Karpas-422 (cell line): ENCODE results near the gene ZDHHC7. TPM values are rescaled to one million over a fixed set of nuclear protein-coding genes. Genes with fewer than 3 reads are reported as not detected.

Experiments
- DNase-seq: peaks from one replicate; pipeline ENCODE4 v3.0.0-alpha.2; 2015
- H2AFZ ChIP-seq: fragments of 200-600 bp; sonication (generic); 2 replicates; pipeline ENCODE4 v1.6.1; 2014; ENCODE audit warnings: antibody characterized with exemption, low read length, mixed read lengths
- H3K27ac ChIP-seq: fragments of 200-600 bp; sonication (generic); 2 replicates; pipeline ENCODE4 v1.5.1; 2014; ENCODE audit warnings: mild to moderate bottlenecking, low read length, moderate library complexity
- H3K27me3 ChIP-seq: fragments of 200-600 bp; sonication (generic); 2 replicates; pipeline ENCODE4 v1.6.1; 2014; ENCODE audit warnings: low read length, mixed read lengths
- H3K36me3 ChIP-seq: fragments of 200-600 bp; sonication (generic); 2 replicates; pipeline ENCODE4 v1.6.1; 2014; ENCODE audit warnings: low read length, mixed read lengths; ENCODE audit not compliant: insufficient read depth
- H3K4me1 ChIP-seq: fragments of 200-600 bp; sonication (generic); 2 replicates; pipeline ENCODE4 v1.6.1; 2014; ENCODE audit warnings: mild to moderate bottlenecking, low read length, mixed read lengths
- H3K4me2 ChIP-seq: fragments of 200-600 bp; sonication (generic); 2 replicates; pipeline ENCODE4 v1.6.1; 2014; ENCODE audit warnings: low read length, low read depth, mild to moderate bottlenecking; ENCODE audit not compliant: poor library complexity, severe bottlenecking
- H3K4me3 ChIP-seq: fragments of 200-600 bp; sonication (generic); 2 replicates; pipeline ENCODE4 v1.5.1; 2014; ENCODE audit warnings: mild to moderate bottlenecking, antibody characterized with exemption, low read length, mixed read lengths
- H3K79me2 ChIP-seq: fragments of 200-600 bp; sonication (generic); 2 replicates; pipeline ENCODE4 v1.6.1; 2014; ENCODE audit warnings: mild to moderate bottlenecking, low read length, mixed read lengths
- H3K9ac ChIP-seq: fragments of 200-600 bp; sonication (generic); 2 replicates; pipeline ENCODE4 v1.6.0; 2014; ENCODE audit warnings: low read length
- H3K9me2 ChIP-seq: fragments of 200-600 bp; sonication (generic), shearing (Covaris generic); replicated peaks from 2 replicates; pipeline ENCODE4 v1.6.0; 2014; ENCODE audit warnings: mild to moderate bottlenecking, low read length, moderate library complexity; ENCODE audit not compliant: insufficient read depth
- H3K9me3 ChIP-seq: fragments of 300-700, 200-600 bp; sonication (generic); 2 replicates; pipeline ENCODE4 v1.6.1; 2014; ENCODE audit warnings: low read length, mixed read lengths
- H4K20me1 ChIP-seq: fragments of 200-600 bp; sonication (generic); 2 replicates; pipeline ENCODE4 v1.6.1; 2014; ENCODE audit warnings: mild to moderate bottlenecking, antibody characterized with exemption, low read length, low read depth; ENCODE audit not compliant: insufficient read depth
- total RNA-seq: library from RNA; depleted of rRNA; stranded (reverse); fragments of >200 nt; shearing (Covaris generic); gene quantifications from 2 replicates; pipeline ENCODE4 v1.2.3, GENCODE V29; 2014; ENCODE audit warnings: low replicate concordance

The ZDHHC7 gene
- total RNA-seq, 1 experiment from 2014 or later = 22.5 TPM

DNA sequence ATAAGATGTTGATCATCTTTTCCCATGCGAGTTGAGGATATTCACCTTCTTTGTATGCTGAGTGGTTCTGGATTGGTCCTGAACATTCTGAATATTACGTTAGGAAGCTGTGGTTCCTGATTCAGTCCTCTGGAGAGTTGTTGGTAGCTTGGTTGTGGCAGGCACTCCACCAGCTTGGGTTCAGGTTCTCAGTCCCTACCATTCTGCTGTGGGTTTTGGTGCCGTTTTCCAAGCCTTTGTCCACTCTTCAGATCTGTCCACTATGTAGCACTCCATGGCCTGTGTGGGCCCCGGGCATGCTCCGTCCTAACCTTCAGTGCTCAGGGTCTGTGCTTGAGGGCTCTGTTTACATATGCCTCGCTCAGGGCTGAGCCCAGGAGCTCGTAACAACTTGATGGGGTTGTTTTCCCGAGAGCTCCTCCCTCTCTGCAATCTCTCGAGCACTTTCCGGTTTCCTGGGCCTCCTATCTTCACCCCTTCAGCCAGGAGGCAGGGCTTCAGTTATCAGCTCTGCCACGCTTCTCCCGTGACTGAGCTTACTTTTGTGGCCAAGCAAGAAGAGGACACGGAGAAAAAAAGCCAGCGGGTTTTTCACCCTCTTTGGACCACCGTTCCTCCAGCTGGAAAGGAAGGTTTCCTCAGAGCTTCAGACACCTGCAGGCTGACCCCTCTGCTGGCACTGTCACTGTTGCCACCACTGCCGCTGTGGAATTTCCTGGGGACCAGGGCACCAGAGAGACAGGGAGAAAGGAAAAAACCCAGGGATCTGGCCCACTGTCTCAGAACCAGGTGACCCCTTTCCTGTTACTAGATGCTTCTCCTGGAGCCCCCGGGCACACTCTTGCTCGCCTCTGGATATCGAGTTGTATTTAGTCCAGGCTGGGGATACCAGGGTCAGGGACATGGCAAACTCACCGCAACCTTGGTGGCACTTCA lies 35.9 kb upstream of the ZDHHC7 start:
- no peaks in the 10 kb centered on the region for H3K36me3 ChIP-seq
- no peak overlapping the region for H3K27ac ChIP-seq
- no peaks in the 10 kb centered on the region for H3K4me1 ChIP-seq
- H3K27me3 ChIP-seq = no peaks in the 10 kb centered on the region
- H3K9me2 ChIP-seq = no peaks in the 10 kb centered on the region
- no peak overlapping the region for H2AFZ ChIP-seq
- no peak overlapping the region for H3K9ac ChIP-seq
- no peak overlapping the region for H3K4me2 ChIP-seq
- DNase-seq = no peak
- no peaks in the 10 kb centered on the region; the same call in 1 of the 2 replicates for H4K20me1 ChIP-seq
- H3K9me3 ChIP-seq = no peaks in the 10 kb centered on the region
- no peaks in the 10 kb centered on the region for H3K79me2 ChIP-seq
- H3K4me3 ChIP-seq = no peak overlapping the region

DNA sequence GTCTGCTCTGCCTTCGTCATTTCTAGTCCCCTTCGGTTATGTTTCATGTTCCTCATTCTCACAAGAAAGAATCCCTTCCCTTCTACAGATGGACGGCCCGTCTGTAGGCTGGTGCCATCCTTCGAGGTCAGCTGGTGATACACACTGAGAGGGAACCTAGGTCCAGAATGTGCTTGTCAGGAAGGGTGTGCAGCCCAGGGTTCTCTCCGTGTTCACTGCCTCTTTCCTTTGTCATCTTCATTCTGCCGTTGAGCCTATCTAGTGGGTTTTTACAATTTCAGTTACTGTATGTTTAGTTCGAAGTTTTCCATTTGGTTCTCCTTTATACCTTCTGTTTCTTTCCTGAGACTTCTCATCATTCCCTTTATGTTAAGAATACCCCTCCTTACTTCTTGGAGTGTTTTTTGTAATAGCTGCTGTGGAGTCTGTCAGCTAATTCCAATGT lies 35.2 kb upstream of the ZDHHC7 start:
- Histone ChIP-seq H3K79me2 (no peaks in the 10 kb centered on the region), H3K4me2 (no peak overlapping the region), H3K4me1 (no peaks in the 10 kb centered on the region), H3K9me3 (no peaks in the 10 kb centered on the region), H2AFZ (no peak overlapping the region), H4K20me1 (no peaks in the 10 kb centered on the region; the same call in 1 of the 2 replicates), H3K27ac (no peak overlapping the region), H3K9me2 (no peaks in the 10 kb centered on the region), H3K27me3 (no peaks in the 10 kb centered on the region), H3K4me3 (no peak overlapping the region), H3K36me3 (no peaks in the 10 kb centered on the region), H3K9ac (no peak overlapping the region)
- no peak for DNase-seq

DNA sequence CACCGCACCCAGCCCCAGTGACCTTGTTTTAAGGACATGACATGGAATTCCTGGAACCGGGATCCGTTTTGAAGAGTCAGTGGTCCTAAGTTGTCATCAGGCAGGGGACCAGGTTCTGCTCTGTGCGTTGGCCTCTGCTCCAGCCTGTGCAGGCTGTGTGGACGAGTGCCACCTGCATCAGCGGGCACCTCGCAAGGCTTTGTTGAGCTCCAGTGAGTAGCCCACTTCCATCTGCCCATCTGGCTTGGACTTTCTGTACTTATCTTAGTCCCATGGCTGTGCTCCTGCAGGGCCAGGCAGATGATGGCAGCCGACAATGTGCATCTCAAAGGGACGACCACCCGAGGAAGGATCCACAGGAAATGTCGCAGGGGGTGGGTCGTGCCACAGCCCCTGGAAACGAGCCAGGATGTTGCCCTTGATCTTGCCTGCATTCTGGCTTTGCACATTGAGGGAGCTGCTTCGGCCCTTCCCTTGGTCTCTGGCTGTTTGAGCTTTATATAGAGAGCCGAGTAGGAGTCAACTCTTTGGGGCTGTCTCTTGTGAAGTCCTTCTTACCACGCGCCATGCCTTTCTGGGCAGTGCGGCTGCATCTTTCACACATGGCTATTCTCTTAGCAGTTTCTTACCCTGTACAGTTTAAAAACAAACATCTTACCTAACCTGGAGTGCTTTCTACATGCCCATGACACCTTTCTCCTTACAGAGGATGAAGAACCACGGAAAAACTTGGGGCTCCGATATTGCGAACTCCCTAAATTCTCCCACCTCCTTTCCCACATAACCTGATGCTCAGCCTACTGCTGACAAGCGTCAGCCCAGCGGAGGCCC lies 34.5 kb upstream of the ZDHHC7 start:
- no peak overlapping the region for H3K27ac ChIP-seq

DNA sequence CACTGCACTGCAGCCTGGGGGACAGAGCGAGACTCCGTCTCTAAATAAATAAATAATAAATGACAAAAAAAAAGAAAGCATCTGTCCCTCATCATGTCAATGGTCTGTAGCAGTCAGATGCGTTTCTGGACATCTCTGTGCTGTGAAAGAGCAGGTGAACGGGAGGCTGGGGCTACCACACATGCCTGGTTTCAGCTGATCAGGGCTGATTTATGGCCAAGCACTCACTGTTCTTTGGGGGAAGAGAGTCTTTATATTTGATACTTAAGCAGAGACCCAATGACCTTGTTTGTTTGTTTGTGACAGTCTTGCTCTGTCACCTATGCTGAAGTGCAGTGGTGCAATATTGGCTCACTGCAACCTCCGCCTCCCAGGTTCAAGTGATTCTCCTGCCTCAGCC lies 33.7 kb upstream of the ZDHHC7 start:
- Histone ChIP-seq H3K4me2 (no peak overlapping the region), H3K4me3 (no peak overlapping the region), H3K79me2 (no peaks in the 10 kb centered on the region), H3K36me3 (no peaks in the 10 kb centered on the region), H2AFZ (no peak overlapping the region), H3K27me3 (no peaks in the 10 kb centered on the region), H3K9me3 (no peaks in the 10 kb centered on the region), H3K4me1 (no peaks in the 10 kb centered on the region), H3K9me2 (no peaks in the 10 kb centered on the region), H4K20me1 (no peaks in the 10 kb centered on the region), H3K9ac (no peak overlapping the region), H3K27ac (no peak overlapping the region)
- no peak for DNase-seq

More for the DNA sequence above, 34.5 kb upstream of the ZDHHC7 start:
- H3K9ac ChIP-seq = no peak overlapping the region
- no peak overlapping the region for H2AFZ ChIP-seq
- no peak for DNase-seq
- no peaks in the 10 kb centered on the region for H3K9me3 ChIP-seq
- H3K36me3 ChIP-seq = no peaks in the 10 kb centered on the region
- H3K9me2 ChIP-seq = no peaks in the 10 kb centered on the region
- H3K4me3 ChIP-seq = no peak overlapping the region
- no peaks in the 10 kb centered on the region for H3K4me1 ChIP-seq
- no peak overlapping the region for H3K4me2 ChIP-seq
- no peaks in the 10 kb centered on the region; the same call in 1 of the 2 replicates for H4K20me1 ChIP-seq
- H3K27me3 ChIP-seq = no peaks in the 10 kb centered on the region
- no peaks in the 10 kb centered on the region for H3K79me2 ChIP-seq

DNA sequence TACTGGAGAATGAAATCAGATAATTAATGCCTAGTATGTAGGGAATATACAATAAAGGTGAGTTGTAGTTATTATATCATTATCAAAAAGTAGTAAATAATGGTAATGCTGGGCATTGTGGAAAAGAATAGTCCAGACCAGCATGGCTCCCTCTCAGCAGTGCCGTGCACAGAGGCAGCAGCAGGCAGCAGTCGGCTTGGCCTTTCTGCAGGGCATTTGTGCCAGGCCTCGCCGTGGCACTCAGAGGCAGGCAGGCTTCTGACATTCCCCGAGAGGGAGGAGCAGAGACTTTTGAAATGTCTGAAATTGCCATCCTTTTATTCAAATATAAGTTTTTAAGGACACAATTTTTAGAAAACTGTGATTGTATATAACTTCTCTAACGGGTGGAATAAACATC lies 31.3 kb upstream of the ZDHHC7 start:
- no peaks in the 10 kb centered on the region for H3K9me3 ChIP-seq
- H3K4me1 ChIP-seq = no peaks in the 10 kb centered on the region
- no peaks in the 10 kb centered on the region for H3K27me3 ChIP-seq
- H3K4me2 ChIP-seq = no peak overlapping the region
- H2AFZ ChIP-seq = no peak overlapping the region
- H3K4me3 ChIP-seq = no peak overlapping the region
- no peaks in the 10 kb centered on the region for H3K79me2 ChIP-seq
- H4K20me1 ChIP-seq = no peaks in the 10 kb centered on the region
- H3K36me3 ChIP-seq = no peaks in the 10 kb centered on the region
- no peak overlapping the region for H3K9ac ChIP-seq
- H3K9me2 ChIP-seq = no peaks in the 10 kb centered on the region
- H3K27ac ChIP-seq = no peak overlapping the region
- no peak for DNase-seq

DNA sequence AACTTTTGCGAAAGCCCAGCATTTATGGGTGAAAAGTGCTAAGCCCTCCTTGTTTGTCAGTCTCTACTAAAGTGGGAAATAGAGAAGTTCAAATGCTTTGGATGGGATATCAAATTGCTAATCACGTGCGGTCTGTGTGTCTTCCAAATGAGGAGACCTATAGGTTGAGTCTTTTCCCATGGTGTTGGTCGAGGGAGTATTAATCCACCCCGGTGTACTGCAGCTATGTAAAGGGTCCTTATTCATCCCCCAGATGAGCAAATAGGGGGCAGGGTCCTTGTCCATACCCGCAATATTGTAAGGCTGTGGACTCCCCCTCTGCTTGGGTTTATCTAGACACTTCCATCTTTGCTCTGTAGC lies 30.8 kb upstream of the ZDHHC7 start:
- no peak overlapping the region for H3K27ac ChIP-seq
- H3K27me3 ChIP-seq = no peaks in the 10 kb centered on the region
- H3K4me2 ChIP-seq = no peak overlapping the region
- no peaks in the 10 kb centered on the region for H4K20me1 ChIP-seq
- H3K9me2 ChIP-seq = no peaks in the 10 kb centered on the region
- no peaks in the 10 kb centered on the region for H3K4me1 ChIP-seq
- no peak overlapping the region for H3K9ac ChIP-seq
- no peak for DNase-seq
- H3K4me3 ChIP-seq = no peak overlapping the region
- no peaks in the 10 kb centered on the region for H3K36me3 ChIP-seq
- no peaks in the 10 kb centered on the region for H3K9me3 ChIP-seq
- H3K79me2 ChIP-seq = no peaks in the 10 kb centered on the region
- no peak overlapping the region for H2AFZ ChIP-seq

DNA sequence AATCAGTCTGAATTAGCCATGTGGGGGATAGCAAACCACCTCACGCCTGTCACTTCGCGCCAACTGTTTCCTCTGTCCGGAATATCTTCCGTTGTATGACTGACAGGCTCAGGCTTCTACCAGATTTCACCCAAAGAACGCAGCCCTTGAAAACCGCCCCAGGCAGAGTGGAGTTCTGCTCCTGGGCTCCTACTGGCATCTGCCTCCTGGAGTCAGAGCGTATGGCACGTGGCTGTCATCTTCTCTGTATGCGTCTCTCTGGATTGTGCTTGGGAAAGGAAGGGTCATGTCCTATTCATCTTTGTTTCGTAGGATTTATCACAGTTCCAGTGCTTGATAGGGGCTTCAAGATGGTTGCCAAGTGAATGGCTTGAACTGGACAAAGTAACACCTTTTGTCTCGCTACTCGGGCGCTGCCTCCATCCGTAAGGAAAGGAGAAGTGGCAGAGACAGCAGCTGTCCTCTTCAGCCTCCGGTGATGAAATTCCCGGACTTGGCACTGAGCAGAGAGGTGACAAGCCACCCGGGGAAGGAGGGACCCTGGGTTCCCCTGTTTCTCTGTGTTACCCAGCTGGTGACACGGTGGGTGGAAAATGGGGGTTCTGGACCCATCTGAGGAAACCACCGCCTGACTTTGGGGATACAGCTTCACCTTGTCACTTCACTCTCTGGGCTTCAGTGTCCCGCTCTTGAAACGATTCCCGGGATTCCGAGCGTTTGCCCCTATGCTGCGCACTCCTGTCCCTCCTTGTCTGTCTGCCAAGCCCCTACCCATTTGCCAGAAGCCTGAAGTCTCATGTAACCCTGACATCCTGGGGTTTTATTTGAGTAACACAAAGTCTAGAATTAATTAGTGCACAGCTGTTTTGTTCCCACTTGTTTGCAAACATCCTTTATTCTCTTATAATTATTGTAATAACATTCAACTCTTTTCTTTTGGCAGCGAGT lies 30.2 kb upstream of the ZDHHC7 start:
- Histone ChIP-seq H2AFZ (no peak overlapping the region), H3K4me3 (no peak overlapping the region), H3K9me2 (no peaks in the 10 kb centered on the region), H3K4me2 (no peak overlapping the region), H4K20me1 (no peaks in the 10 kb centered on the region), H3K79me2 (no peaks in the 10 kb centered on the region), H3K27ac (no peak overlapping the region), H3K36me3 (no peaks in the 10 kb centered on the region), H3K27me3 (no peaks in the 10 kb centered on the region), H3K9me3 (no peaks in the 10 kb centered on the region), H3K9ac (no peak overlapping the region), H3K4me1 (no peaks in the 10 kb centered on the region)
- no peak for DNase-seq
